Measurements from ENCODE around the gene TFF2.

Gene TFF2

DNA sequence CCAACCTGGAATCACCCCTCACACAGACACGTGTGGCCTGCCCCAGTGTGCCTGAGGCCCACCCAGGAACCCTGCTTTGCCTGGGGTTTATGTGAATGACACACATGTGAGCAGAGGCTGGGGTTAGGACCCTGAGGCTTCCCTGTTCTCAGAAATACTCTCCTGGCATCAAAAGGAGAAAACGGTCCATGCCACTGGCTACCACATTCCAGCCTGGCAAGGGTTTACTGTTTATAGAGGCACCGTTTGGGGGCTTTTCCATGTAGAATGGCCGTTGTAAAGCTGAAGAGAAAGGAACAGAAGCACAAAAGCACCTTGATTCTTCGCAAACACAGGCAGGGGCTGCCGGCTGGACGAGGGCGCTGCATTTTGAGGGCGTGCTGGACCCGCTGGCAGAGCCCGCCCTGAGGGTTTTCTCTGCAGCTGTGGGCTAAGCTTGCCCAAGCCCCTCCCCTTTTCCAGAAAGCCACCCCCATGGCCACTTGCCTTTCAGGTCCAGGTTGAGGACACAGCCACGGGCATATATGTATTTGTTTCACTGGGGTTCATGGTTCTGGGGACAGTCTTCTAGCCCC is 48.6 kb downstream of the TFF2 start:
- DNase-seq, result peak; percentile 28

DNA sequence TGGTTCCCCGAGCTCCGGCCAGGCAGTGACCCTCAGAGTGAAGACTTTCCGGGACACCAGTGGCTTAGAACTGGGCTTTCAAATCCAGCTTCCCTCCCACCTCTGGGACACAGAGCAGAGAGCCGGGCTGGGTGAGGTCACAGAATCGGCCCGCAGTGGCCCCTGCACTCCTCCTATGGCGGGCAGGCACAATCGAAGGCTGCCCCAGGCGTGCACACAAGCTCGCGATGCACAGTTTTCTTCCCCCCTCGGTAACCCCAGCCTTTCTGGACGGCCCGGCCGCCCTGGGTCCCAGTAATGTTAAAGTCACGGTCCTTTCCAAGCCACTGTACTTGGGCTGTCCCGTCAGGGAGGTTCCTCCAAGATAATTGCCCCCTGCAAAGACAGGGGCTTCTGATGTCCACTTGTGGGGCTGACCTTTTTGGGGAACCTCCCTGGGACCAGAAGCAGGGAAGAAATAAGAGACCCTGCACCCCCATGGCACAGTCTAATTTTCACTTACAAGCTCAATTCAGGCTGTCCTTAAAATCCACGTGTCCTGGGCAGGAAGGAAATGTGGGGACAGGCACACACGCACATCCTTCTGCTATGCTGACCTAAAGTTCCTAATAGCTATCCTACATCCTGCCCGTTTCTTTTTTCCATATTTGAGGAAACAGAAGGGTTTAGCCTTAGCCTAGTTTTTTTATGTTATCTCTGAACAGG is 49.3 kb downstream of the TFF2 start:
- no peak for DNase-seq

DNA sequence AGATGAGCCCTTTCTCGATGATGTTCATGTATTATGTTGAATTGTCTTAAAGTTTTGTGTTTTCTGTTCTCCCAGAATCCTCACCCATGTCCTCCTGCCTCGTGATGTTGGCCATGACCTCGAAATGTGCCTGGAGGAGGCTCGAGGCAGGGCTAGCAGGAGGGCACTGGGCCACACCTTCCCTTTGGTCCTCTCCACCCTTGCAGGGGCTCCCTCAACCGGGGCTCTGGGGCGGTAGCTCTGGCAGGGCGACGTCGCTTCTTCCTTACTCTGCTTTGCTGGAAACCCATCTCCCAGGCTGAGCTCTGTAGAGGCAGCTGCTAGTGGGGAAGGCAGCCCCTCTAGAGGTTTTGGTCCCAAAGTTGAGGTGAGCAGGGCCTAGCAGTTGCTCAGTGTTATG is 49.8 kb downstream of the TFF2 start:
- no peak for DNase-seq

DNA sequence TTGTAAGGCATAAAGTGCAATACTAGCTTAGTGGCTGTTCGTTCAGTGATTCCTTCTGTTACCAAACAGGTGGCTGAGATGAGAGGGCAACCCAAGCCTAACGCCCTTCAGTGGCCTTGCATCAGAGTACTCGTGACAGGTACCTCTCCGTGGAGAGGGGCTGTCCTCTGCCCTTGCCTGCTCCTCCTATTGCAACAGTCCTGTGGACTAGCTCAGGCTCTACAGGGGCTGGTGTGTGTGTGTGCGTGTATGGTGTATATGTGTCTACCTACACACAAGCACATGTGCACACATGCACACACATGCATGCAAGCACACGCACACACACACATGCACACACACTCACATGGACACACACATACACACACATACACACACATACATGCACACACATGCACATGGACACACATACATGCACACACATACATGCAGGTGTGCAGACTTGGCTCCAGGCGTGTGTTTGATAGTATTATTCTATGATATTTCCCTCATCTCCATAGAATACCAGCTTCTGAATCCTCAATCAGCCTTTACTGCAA is 50.7 kb downstream of the TFF2 start:
- DNase-seq, result no peak

DNA sequence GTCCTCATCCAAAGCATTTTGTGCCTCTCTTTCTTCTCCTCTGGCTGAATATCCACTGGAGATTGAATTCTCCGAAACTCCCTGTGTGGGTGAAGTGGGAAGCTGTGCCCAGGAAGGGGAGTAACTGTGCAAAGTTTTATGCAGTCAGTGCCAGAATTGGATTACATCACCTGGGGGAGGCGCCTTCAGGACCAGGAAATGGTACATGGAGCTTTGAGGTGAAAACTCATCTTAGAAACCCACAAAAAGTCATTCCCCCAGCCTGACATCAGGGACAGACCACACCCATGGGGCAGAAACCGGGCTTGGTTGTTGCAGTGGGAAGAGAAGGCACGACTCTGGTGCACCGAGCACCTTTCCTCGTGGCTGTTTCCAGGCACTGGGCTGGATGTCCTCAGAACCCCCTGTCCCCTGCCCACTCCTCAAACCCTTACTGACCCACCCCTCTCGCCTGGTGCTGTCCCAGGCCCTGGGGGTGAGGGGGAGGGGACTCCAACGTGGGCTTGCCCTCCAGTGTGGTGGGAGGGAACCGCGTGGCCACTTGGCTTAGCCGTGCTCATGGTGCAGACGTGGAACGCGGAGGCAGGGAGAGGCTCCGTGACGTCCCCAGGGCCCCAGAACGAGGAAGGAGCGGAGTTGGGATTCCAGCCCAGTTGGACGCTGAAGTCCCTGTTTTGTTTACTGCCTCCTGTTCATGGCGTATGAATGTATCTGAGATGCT is 51.3 kb downstream of the TFF2 start:
- DNase-seq, result no peak

DNA sequence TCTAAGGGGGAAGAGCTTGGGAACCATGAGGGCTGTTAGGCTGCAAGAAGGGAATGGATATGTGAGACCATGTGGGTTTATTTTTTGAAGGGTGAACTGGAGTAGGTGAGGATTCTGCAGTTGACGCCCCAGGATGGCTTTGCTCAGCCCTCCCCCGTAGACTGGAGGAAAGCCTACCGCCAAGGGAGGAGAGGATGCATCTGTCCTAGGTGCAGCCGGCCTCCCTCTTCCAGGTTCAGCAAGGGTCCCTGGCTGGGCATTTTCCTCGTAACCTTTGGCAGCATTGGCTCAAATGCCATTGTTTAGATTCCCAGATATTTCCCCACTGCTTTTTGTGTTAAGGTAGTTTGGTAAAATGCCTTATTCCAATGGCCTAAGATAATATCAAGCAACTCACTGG is 52.1 kb downstream of the TFF2 start:
- no peak for DNase-seq

DNA sequence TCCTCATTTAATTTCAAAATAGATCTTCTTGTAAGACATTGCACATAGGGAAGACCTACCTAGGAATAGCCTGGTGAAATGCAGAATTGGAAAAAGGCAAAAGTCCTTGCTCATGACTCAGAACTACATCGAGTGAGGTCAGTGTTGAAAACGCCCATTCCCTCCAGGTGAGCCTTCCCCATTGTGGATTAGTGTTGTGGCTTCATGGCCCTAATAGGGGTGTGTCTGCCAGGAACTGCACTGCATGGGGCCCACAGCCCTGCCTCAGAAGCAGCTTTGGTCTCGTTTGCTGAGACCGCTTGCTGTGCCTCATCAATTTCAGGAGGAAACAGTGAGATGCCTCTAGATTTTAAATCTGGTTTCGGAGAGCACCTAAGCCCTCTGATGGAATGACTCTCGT is 52.6 kb downstream of the TFF2 start:
- no peak for DNase-seq

DNA sequence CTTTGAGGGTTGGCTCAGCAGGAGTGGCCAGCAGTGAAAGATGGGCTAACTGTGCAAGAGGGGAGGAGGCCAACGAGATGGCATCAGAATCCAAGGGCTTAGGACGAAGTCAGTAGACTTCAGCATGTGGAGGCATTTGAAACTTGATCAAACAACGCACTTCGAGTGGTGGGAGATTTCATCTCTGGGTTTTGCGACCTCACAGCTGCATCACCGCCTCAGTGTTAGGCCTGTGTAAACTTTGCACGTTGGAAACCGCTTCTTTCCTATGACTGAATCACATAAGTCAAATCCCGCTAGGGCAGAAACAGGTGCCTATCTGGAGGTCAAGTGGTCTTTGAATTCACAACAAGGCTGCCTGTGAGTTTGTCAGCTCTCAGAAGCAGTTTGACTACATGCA is 53.4 kb downstream of the TFF2 start:
- DNase-seq, result no peak

DNA sequence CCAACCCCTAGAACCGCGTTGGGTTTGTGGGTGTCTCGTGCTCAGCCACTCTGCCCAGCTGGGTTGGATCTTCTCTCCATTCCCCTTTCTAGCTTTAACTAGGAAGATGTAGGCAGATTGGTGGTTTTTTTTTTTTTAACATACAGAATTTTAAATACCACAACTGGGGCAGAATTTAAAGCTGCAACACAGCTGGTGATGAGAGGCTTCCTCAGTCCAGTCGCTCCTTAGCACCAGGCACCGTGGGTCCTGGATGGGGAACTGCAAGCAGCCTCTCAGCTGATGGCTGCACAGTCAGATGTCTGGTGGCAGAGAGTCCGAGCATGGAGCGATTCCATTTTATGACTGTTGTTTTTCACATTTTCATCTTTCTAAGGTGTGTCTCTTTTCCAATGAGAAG is 54.3 kb downstream of the TFF2 start:
- no peak for DNase-seq
